GM04504 (cell line): Measurements from ENCODE around the gene MERTK.
"Not testable (repeated sequence)": the region's sequence is repeated elsewhere in the genome, so short reads cannot be mapped to it uniquely, and the experiment has no call there.

Experiments
- DNase-seq: peaks from one replicate; pipeline ENCODE4 v3.0.0-alpha.2; 2012; ENCODE audit warnings: low read depth

The MERTK gene

GRCh38 chr2:111910609-111911277 is 12.3 kb downstream of the MERTK start:
- no peak for DNase-seq

GRCh38 chr2:111911295-111911977 is 13.0 kb downstream of the MERTK start:
- not testable (repeated sequence) for DNase-seq

- DNase-seq, result no peak
Measured at GRCh38 chr2:111912547-111912946, 14.1 kb downstream of the MERTK start.

- DNase-seq, result no peak
Measured at GRCh38 chr2:111917106-111917505, 18.7 kb downstream of the MERTK start.

DNA sequence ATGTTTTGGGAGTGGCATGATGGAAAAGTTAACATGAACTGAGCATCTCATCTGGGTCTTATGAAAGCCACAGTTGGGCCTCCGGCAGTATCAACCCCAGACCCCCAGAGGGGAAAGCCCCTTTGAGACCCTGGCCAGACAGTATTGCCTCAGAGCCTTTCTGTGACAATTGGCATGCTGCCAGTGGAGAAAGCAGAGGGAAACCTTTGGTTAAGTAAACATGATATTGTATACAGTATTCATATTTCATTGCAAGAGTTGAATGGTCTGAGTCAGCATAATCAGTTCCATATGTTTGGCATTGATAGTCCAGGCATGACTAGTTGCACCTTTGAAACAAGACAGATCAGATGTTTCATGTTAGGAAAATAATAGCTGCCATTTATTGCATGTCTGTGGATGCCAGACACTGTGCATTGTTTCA is 20.0 kb downstream of the MERTK start:
- DNase-seq, result peak; percentile 64

DNA sequence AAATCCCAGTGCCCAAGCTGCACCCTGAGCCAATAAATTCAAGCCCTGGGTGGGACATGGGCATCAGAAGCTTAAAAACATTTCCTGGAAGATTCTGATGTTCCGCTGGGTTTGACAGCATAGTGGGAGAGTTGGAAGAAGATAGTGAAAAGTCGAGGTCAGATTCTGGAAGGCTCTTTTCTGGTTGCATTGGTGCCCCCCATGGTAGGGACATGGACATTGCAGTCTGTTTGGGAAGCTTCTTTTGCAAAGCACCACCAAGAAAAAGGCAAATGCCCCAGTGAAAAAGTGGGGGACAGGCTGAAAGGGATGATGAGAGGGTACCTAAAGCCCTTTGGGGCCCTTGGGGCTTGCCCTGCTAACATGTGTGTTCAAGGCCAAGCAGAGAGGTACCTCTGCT is 21.0 kb downstream of the MERTK start:
- DNase-seq, result no peak

- DNase-seq, result no peak
Measured at GRCh38 chr2:111919794-111920608, 21.6 kb downstream of the MERTK start.

GRCh38 chr2:111923276-111923804 is 24.9 kb downstream of the MERTK start:
- DNase-seq, result no peak

GRCh38 chr2:111924617-111925107 is 26.3 kb downstream of the MERTK start:
- DNase-seq, result no peak

- no peak for DNase-seq
Measured at GRCh38 chr2:111927723-111928122, 29.3 kb downstream of the MERTK start.

GRCh38 chr2:111930409-111930808 is 32.0 kb downstream of the MERTK start:
- no peak for DNase-seq

DNA sequence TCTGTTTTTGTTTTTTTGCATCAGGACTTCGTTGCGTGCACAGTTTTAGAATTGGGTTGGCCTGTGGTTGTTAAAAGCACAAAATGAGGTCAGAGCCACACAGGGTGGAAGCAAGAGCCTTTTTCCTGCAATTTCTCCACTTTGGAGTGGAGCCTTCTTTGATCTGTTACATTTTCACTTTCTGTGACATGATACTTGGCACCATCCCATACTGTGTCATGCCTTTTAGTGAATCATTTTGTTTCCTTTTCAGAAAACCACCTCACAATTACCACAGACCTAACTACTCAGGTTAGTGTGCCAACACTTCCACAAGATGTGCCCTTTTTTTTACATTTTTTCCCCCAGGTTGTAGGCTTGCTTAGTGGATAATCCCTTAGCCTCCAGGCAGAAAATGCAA is 32.5 kb downstream of the MERTK start:
- DNase-seq, result peak; percentile 32

DNA sequence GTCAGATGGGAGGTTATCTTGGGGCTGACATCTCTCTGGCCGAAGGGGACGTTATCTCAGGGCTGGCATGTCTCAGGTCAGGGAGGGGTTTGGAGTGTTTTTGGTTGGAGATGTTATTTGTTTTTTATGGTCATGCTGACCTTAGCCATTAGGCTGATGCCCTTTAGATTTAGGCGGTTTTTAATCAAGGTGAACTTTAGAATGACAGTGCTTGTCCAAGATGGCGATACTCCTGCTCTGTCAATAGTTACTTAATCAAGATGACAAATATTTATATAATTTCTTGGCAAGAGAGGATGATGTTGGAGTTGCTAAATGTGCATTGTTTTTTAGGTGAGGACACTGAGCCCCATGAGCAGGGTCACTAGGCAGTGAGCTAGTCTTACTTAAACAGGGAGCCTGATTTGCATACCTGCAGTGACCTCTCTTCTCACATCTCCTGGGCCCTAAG is 34.5 kb downstream of the MERTK start:
- DNase-seq, result no peak

GRCh38 chr2:111933900-111934299 is 35.5 kb downstream of the MERTK start:
- DNase-seq, result not testable (repeated sequence)

GRCh38 chr2:111936881-111937280 is 38.5 kb downstream of the MERTK start:
- no peak for DNase-seq

GRCh38 chr2:111938392-111938791 is 40.0 kb downstream of the MERTK start:
- no peak for DNase-seq

DNA sequence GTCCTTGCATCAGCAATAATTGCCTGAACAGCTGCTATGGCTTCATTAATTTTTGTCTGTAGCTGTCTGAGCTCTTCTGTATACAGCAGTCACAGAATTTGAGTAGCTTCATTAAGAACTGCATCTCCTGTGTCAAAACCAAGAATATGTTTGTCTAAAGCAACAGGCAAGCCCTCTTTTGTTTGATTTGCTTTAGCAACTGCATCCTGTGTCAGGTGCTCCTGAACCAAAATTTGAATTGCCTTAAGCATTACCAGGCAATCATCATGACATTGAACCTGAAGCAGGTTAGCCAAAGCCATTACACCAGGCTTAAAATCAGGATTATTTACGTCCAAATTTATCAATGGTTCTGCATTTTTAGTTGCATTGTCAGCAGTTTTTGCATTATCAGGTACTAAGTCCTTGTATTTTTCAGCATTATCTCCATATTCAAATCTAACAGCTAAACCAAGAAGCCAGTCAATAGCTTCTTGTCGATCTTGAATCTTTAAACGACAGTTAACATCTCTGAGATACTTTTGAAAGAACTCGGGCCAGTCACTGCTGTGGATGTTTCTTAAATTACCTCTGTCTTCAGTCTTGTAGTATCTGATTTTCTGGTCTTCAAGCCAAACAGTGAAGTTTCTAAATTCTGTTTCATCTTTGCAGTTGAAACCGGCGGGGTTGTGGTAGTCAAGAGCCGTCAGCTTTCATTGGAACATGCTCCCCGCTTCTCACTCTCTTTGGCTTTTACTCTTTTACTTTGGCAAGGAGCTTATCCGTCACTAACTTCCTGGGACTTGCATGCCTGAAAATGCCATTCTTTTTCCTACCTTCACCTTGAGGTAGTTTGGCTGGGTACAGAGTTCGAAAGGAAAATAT is 42.2 kb downstream of the MERTK start:
- DNase-seq, result no peak

DNA sequence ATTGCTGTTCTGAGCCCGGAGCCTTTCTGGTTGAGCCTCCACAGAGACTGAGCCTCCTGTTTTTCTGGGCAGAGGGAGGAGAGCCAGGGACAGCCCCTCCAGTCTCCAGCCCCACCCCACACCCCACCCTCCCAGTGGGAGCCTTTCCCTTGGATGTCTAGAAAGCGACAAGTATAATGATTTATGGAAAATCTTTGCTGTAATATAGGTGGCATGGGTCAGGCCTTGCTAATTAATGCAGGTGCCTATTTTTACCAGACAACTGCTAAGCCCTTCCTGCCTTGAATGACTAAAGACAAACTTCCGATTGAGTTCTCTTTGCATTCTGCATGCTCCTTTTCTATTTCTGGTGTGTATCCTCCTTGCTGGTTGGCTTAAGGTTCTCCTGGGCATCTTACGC is 43.1 kb downstream of the MERTK start:
- DNase-seq, result no peak

GRCh38 chr2:111944531-111945210 is 46.3 kb downstream of the MERTK start:
- no peak for DNase-seq

DNA sequence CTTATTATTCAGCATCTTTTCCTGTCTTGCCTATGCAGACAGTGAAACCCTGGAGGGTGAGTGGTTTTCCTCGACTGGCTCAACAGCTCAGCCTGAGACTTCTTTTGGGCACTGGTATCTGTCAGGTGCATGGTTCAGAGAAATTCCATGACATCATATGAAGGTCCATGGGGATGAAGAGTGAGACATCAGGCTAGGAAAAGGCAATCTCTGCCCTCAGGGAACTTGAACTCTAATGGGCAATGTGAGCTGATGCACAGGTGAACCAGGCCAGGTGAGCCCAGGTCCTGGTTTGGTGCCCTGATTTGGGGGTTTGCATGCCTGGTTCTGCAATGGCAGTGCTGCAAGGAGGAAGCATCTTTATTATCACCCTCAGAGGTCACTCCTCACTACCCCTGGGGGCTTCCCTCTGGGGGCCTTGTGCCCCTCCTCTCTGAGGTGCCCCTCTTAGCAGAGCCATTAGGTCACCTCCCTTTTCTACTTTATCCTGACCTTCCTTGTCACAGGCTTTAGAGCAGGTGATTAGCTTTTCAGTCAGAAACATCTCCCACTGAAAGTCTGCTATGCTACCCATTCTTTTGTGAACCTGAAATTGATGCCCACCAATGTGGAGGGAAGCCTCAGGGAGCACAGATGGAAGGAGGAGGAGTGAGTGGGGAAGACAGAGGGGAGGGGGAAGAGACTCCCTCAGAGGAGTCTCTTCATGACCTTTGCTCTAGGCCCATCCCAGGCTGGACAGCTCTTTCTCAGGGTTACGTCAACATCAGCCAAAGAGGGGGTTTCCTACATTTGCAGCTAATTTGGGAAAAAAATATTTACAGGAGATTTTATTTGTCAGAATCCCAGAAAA is 47.3 kb downstream of the MERTK start:
- no peak for DNase-seq
